EL (cell line): ENCODE results near the gene ZNF776.
"Not testable (repeated sequence)": the region's sequence is repeated elsewhere in the genome, so short reads cannot be mapped to it uniquely, and the experiment has no call there.

Experiments
- DNase-seq: peaks from one replicate; pipeline ENCODE4 v3.0.0-alpha.2; 2016

The ZNF776 gene

DNA sequence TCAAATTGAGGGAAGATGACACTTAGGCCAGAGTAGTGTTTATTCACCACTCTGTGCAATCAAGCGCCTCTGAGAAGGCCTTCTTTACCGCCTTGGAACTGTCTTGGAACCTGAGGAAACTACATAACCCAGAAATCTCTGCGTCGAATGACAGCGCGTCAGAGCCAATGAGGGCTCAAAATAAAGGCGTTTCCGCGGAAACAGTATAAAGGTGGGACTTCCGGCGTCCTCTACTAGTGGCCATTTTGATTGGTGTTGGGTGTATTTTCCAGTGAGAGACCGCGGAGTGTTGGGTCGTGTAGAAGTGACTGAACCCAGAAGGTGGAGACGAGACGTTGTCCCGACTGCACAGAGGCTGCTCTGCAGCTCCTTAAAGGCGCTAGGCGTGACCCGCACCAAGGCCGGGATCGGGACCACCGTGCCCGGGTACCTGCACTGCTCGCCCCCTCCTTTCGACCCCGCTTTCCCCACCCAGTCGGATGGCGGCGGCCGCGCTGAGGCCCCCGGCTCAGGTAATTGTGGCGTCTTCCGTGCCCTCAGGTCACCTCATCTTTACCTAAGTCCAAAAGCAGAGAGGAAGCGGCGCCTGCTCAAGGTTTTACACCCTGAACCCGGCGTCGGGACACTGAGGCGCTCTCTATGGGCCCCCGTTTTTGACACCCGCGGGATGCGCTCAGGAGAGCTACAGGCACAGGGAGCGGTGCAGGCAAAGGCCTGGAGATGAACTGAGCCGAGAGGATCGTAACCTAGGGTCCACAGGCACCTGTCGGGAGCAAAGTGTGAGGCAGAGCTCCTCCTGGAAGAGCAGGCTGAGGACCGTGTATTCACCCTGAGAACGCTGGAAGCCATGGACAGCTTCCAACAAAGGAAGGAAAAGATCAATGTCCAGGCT is at the start of gene ZNF776:
Gene ZNF776, plus strand, starts transcription at position 236 of the 892 bp plus-strand sequence. Its CDS starts 244 bp downstream, at position 480.
- peak; percentile 90 for DNase-seq

DNA sequence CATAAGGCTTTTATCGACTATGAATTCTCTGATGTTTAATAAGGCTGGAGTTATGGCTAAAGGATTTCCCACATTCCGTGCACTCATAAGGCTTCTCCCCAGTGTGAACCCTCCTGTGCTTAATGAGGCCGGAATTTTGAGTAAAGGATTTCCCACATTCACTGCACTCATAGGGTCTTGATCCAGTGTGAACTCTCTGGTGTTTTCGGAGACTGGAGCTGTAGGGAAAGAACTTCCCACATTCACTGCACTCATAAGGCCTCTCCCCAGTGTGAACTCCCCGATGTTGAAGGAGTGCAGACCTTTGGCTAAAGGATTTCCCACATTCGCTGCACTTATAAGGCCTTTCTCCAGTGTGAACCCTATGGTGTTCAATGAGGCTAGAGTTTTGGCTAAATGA is 45.0 kb upstream of the ZNF776 start:
- DNase-seq = no peak

- DNase-seq = no peak
These were observed 40.3 kb upstream of the ZNF776 start for GRCh38 chr19:57706346-57706745.

GRCh38 chr19:57708641-57709361 is 37.8 kb upstream of the ZNF776 start, which contains the start of gene ZNF154:
Gene ZNF154, minus strand, starts transcription at chr19:57709204. Its CDS starts 233 bp downstream, at chr19:57708971.
- no peak for DNase-seq

DNA sequence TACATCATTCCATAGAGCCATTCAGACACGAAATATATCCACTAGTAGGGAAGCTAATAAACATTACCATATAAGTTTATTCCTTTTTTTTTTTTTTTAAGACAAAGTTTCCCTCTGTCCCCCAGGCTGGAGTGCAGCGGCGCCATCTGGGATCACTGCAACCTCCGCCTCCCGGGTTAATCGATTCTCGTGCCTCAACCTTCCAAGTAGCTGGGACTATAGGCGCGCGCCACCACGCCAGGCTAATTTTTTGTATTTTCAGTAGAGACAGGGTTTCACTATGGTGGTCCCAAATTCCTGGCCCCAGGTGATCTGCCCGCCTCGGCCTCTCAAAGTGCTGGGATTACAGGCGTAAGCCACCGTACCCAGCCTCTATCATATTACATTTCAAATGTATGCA is 37.0 kb upstream of the ZNF776 start:
- DNase-seq = no peak

DNA sequence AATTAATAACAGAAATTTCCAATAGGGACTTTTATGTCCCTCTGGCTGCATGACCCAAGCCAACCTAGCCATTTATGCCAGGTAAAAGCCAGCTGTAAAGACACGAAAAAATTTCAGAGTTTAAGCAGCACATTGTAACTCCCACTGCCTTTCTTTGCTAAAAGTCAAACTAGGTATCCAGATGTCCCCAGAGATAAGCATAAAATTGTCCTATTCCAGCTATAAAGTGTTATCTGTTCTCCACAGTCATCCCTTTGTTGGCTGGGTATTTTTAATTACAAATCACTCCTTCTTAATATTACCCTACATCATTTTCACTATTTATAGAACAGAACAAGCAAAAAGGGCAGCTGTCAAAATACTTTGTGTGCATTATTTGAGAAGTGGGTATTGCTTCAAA is 34.4 kb upstream of the ZNF776 start:
- no peak for DNase-seq

DNA sequence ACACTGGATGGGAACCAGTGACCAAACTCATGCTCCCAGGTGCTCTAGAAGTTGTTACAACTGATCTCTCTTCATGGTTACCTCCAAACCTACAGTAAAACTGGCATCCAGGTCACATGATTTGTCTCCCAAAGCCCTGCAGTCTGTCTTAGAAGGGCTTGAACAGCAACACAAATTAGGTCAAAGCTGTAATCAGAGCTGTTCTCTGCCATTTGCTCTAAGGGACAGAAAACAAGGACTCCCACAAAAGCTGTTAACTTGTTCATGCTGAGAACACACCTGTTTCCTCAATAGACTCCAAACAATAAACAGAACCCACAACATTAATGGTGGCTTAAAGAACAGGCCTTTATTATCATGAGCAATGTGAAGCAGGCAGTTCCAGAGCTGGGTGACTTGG is 27.2 kb upstream of the ZNF776 start:
- DNase-seq = no peak

GRCh38 chr19:57719901-57720519 is 26.6 kb upstream of the ZNF776 start:
- DNase-seq = no peak

- DNase-seq = no peak
These were observed 25.7 kb upstream of the ZNF776 start for GRCh38 chr19:57720878-57721277.

GRCh38 chr19:57738320-57738719 is 8.3 kb upstream of the ZNF776 start:
- DNase-seq = peak; percentile 45

GRCh38 chr19:57738770-57739169 is 7.8 kb upstream of the ZNF776 start:
- DNase-seq = not testable (repeated sequence)

- no peak for DNase-seq
These were observed 825 bp downstream of the ZNF776 start for GRCh38 chr19:57747472-57747807.

DNA sequence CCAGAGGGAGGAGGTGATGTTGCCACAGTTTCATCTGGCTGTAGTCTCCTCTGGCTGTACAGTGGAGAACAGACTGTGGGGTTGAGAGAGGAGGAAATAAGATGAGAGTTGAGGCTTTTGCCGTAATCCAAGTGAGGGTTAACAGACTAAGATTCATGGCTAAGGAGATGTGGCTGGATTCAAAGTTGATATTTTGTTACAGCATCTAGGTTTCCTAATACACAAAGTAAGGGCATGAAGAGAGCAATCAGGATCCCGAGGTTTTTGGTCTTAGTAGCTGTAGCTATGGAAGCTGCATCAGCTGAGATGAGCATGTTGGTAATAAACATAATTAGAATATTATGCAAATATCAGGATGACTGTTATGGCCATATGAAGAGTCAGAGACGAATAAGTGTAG is 1.4 kb downstream of the ZNF776 start:
- DNase-seq = no peak

GRCh38 chr19:57754091-57754673 is 7.6 kb downstream of the ZNF776 start:
- no peak for DNase-seq

DNA sequence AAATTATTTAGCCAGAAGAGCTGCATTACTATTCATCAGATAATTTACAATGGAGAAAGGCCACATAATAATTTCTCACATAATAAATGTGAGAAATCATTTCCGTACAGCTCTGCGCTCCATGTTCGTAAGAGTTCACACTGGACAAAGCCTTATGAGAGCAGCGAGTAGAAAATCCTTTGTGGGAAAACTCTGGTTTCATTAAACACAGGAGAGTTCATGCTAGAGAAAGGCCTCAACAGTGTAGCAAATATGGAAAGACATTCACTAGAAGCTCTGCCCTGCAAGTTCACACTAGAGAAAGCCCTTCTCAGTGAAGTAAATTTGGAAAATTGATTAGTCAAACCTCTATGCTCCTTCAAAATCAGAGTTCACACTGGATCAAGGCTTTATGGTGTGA is 8.4 kb downstream of the ZNF776 start:
- no peak for DNase-seq

GRCh38 chr19:57757941-57758340 is 11.3 kb downstream of the ZNF776 start:
- no peak for DNase-seq

- no peak for DNase-seq
These were observed 12.5 kb downstream of the ZNF776 start for GRCh38 chr19:57759096-57759495.

DNA sequence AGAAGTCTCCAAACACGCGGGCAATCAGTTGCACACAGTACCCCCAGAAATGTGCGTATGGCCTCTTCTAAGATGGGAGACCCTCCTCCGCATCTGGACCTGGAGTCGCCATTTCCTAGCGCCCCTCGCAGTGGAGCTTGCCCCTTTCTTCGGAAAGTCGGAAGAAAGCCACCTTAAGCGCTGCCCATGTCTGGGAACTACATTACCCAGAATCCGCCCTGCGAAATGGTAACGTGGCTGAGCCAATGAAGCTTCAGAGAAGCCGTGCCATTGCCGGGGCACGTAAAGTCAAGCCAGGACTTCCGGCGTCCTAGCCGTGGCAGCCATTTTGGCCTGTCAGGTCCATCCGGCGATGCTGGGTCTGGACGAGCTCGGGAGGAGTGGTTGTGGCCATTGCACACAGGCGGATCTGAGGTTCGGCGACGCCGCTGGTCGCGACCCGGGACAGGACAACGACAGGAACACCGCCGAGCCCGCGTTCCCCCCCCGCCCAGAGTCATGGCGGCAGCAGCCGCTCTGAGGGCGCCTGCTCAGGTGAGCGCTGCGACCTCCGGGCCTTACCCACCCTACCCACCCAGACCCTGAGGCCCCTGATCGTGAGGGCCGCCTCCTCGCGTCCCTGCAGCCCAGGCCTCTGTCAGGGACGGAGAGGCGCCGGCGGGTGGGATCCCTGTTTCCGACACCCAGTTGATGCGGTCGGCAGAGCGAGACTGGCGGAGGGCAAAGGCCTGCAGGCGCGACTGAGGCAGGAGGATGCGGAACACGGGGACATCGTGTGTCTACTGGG is 22.9 kb downstream of the ZNF776 start, which contains the start of gene ZNF586:
Gene ZNF586, plus strand, starts transcription at position 332 of the 787 bp plus-strand sequence. Its CDS starts 167 bp downstream, at position 499.
- DNase-seq = peak; percentile 92

DNA sequence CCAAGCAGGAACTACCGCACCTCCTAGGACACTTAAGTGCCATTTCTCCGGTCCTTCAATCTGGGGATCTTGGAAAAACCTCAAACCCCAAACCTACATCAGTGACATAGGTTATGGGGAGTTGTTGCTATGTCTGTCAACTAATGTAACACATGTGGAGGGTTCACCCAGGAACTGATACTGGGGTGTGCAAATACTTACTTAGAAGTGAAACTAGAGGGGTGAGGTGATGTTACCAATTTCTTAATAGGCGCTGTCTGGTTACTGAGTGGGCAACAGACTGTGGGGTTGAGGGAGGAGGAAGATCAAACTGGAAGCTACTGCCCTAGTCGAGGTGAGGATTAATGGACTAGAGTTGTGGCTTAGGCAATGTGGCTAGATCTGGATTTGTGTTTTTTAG is 24.8 kb downstream of the ZNF776 start:
- no peak for DNase-seq

- no peak for DNase-seq
These were observed 26.9 kb downstream of the ZNF776 start for GRCh38 chr19:57773488-57773887.

DNA sequence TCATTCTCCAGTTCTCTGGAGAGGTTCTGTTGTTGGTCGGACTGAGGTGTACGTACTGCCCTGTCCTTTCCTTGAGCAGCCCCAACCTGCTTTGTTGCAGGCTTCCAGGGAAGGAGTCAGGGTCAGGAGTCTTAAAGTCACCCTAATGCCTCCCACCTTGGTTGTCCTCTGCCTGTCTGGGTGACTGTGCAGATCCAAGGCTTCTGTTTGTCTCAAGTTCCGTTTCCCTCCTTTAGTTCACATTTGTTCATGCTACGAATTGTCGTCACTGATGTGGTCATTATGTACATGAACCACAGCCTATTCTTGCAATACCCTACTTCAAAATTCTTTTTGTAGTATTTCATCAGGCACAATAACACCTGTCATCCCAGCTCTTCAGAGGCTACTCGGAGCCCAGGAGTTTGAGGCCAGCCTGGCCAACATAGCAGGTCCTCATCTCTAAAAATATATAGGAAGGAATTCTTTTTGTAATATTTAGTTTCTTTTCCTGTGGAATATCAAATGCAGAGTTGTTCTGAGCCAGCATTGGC is 30.2 kb downstream of the ZNF776 start:
- no peak for DNase-seq

DNA sequence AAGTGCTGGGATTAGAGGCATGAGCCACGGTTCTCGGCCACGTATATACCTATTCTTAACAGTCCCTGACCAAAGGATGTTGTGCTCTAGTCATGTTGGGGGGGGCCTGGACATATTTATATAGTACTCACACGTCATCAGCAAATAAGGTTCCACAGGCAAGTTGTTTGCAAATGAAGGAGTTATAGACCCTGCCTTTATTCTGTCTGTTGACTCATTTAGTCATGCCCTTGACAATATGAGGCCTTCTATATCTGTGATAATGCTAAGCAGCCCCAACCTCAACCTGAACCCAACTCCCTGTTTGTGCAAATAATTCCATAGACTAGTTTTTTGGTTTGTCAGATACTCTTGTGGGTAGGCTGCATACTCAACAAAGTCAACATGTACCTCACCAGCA is 31.7 kb downstream of the ZNF776 start:
- no peak for DNase-seq
